Colonic mucosa (tissue), 4 donors: ENCODE measurements around the gene ST6GALNAC2. TPM values are rescaled to one million over a fixed set of nuclear protein-coding genes. Genes with fewer than 3 reads are reported as not detected.

Source experiments
- DNase-seq: peaks from one replicate; pipeline ENCODE4 v3.0.0-alpha.2; 2020
- H3K27ac ChIP-seq: fragments of 200-600 bp; one replicate; pipeline ENCODE4 v1.8.0; 2021
- H3K27me3 ChIP-seq: fragments of 200-600 bp; one replicate; pipeline ENCODE4 v1.8.0; 2021
- H3K36me3 ChIP-seq: fragments of 200-600 bp; one replicate; pipeline ENCODE4 v1.8.0; 2021
- H3K4me1 ChIP-seq: fragments of 200-600 bp; one replicate; pipeline ENCODE4 v1.8.0; 2021; ENCODE audit warnings: mild to moderate bottlenecking
- H3K4me3 ChIP-seq: fragments of 200-600 bp; one replicate; pipeline ENCODE4 v1.8.0; 2021
- H3K9ac ChIP-seq, 2 donors: one replicate each; pipeline ENCODE4 v1.7.0; 2013; ENCODE audit warnings: control low read depth in 2 of 2, low read depth in 2 of 2, low read length in 2 of 2
- H3K9me3 ChIP-seq: fragments of 200-600 bp; one replicate; pipeline ENCODE4 v1.8.0; 2021
- CTCF ChIP-seq: fragments of 200-600 bp; IDR thresholded peaks from one replicate; pipeline ENCODE4 v1.8.0; 2022; ENCODE audit warnings: antibody characterized with exemption, mild to moderate bottlenecking
- intact Hi-C: fragments of 100-400 bp; cut with DNase I; formaldehyde crosslinking; loops from one replicate; pipeline ENCODE4 v1.14.1; 2022
- total RNA-seq, 2 donors: library from RNA; stranded (reverse); fragmentation: NEBNext Ultra II Directional in 1 of 2; extraction: Animal tissue kit (Norgen Biotek cat#: 25700) in 1 of 2; gene quantifications; one replicate each; pipeline ENCODE4 v1.2.1, GENCODE V29; 2021
- donor health status: healthy.
- donor health status: DM: no; HTN: no; CAD: no.
- donor health status: DM: no; HTN: no; CAD: no.

ST6GALNAC2 gene
- total RNA-seq, 2 donors from 2014 or later = 3.8 to 6.3 TPM

- H3K4me3 ChIP-seq = no peak overlapping the region
- no peak overlapping the region for H3K9ac ChIP-seq
- no peaks in the 10 kb centered on the region for H3K36me3 ChIP-seq
- no peak for TF ChIP-seq CTCF
- intact Hi-C loops = no loop called here
- H3K27me3 ChIP-seq = no peaks in the 10 kb centered on the region
- H3K4me1 ChIP-seq = no peaks in the 10 kb centered on the region
- H3K9me3 ChIP-seq = no peaks in the 10 kb centered on the region
- no peak for DNase-seq
- no peak overlapping the region for H3K27ac ChIP-seq
These were observed 40.9 kb downstream of the ST6GALNAC2 start for GRCh38 chr17:76544546-76545365.

- DNase-seq = no peak
- Histone ChIP-seq H3K4me3 (no peak overlapping the region), H3K27me3 (peaks cover 2% of the 10 kb centered on the region), H3K36me3 (no peaks in the 10 kb centered on the region), H3K27ac (no peak overlapping the region), H3K4me1 (no peaks in the 10 kb centered on the region), H3K9ac (no peak overlapping the region), H3K9me3 (no peaks in the 10 kb centered on the region)
- TF ChIP-seq CTCF = no peak
- intact Hi-C loops = no loop called here
These were observed 41.7 kb downstream of the ST6GALNAC2 start for GRCh38 chr17:76543826-76544545.

- H3K27ac ChIP-seq = no peak overlapping the region
- H3K9me3 ChIP-seq = no peaks in the 10 kb centered on the region
- H3K36me3 ChIP-seq = no peaks in the 10 kb centered on the region
- intact Hi-C loops = no loop called here
- no peak for TF ChIP-seq CTCF
- peaks cover 8% of the 10 kb centered on the region for H3K27me3 ChIP-seq
- DNase-seq = no peak
- no peaks in the 10 kb centered on the region for H3K4me1 ChIP-seq
- no peak overlapping the region for H3K9ac ChIP-seq
- H3K4me3 ChIP-seq = no peak overlapping the region
These were observed 42.2 kb downstream of the ST6GALNAC2 start for GRCh38 chr17:76543482-76543825.

- no peaks in the 10 kb centered on the region for H3K4me1 ChIP-seq
- DNase-seq = no peak
- no peak overlapping the region for H3K9ac ChIP-seq
- H3K4me3 ChIP-seq = no peak overlapping the region
- intact Hi-C loops = no loop called here
- no peak overlapping the region for H3K27ac ChIP-seq
- no peaks in the 10 kb centered on the region for H3K36me3 ChIP-seq
- no peaks in the 10 kb centered on the region for H3K9me3 ChIP-seq
- peaks cover 12% of the 10 kb centered on the region for H3K27me3 ChIP-seq
- no peak for TF ChIP-seq CTCF
These were observed 42.7 kb downstream of the ST6GALNAC2 start for GRCh38 chr17:76542984-76543383.

GRCh38 chr17:76542566-76542971 is 43.1 kb downstream of the ST6GALNAC2 start:
- intact Hi-C loops = no loop called here
- H3K27ac ChIP-seq = no peak overlapping the region

More at GRCh38 chr17:76542566-76542971, 43.1 kb downstream of the ST6GALNAC2 start:
- Histone ChIP-seq H3K36me3 (no peaks in the 10 kb centered on the region), H3K9ac (no peak overlapping the region), H3K9me3 (no peaks in the 10 kb centered on the region), H3K4me1 (no peaks in the 10 kb centered on the region), H3K27me3 (peaks cover 16% of the 10 kb centered on the region), H3K4me3 (no peak overlapping the region)
- no peak for DNase-seq
- no peak for TF ChIP-seq CTCF
